ENCODE data around the gene EMILIN2. TPM values are rescaled to one million over a fixed set of nuclear protein-coding genes. Genes with fewer than 3 reads are reported as not detected.

EMILIN2 gene
- total RNA-seq, 2 experiments from 2014 or later: 0.15 to 1.4 TPM

- H4K20me1 ChIP-seq (ENCODE audit: insufficient read depth, low read length): no peaks in the 10 kb centered on the region
- CTCF ChIA-PET (ENCODE audit: unreplicated experiment): interaction anchor here (0.5 to 0.6 kb wide), 2 partner anchors 14 to 36 kb away, joined by 3 to 4 read pairs; no protein-coding TSS in a partner anchor
- peaks cover 53% of the 10 kb centered on the region for H3K36me3 ChIP-seq (ENCODE audit: insufficient read depth, low read length)
- no TSS peak for BruUV-seq (replicated peaks)
- TF ChIP-seq EZH2phosphoT487 (IDR thresholded peaks at IDR 0.05; ENCODE audit: borderline replicate concordance, low read depth, low read length) (no peak), CTCF (conservative IDR thresholded peaks at IDR 0.05; ENCODE audit: low read length) (no peak)
- H3K27ac ChIP-seq (ENCODE audit: low read depth, low read length, poor library complexity, severe bottlenecking): no peak overlapping the region
- intact Hi-C loops (cut with micrococcal nuclease; ENCODE audit: unreplicated experiment): no loop called here
- H3K9me2 ChIP-seq (ENCODE audit: insufficient read depth, low read length): no peaks in the 10 kb centered on the region
- H3K4me1 ChIP-seq (ENCODE audit: insufficient read depth, low read length, poor library complexity, severe bottlenecking): peaks cover 31% of the 10 kb centered on the region
- H3K4me3 ChIP-seq (ENCODE audit: low read depth, low read length, poor library complexity, severe bottlenecking): no peak overlapping the region
- DNase-seq (ENCODE audit: low spot score): no peak
- no peaks in the 10 kb centered on the region for H3K9me3 ChIP-seq (ENCODE audit: low read length)
- no peaks in the 10 kb centered on the region for H3K79me2 ChIP-seq (ENCODE audit: insufficient read depth, low read depth, low read length)
- POLR2A ChIA-PET: interaction anchor here (0.6 to 0.7 kb wide), 2 partner anchors 75 to 328 kb away, joined by 3 read pairs; no protein-coding TSS in a partner anchor
- H3K4me2 ChIP-seq (ENCODE audit: low read length): no peak overlapping the region
- H2AFZ ChIP-seq (ENCODE audit: low read length): no peak overlapping the region
These were observed 73.2 kb downstream of the EMILIN2 start for GRCh38 chr18:2920027-2920426.

GRCh38 chr18:2920546-2921343 lies 73.9 kb downstream of the EMILIN2 start:
- H3K36me3 ChIP-seq (ENCODE audit: insufficient read depth, low read length): peaks cover 51% of the 10 kb centered on the region
- no peak overlapping the region for H3K4me3 ChIP-seq (ENCODE audit: low read depth, low read length, poor library complexity, severe bottlenecking)
- H2AFZ ChIP-seq (ENCODE audit: low read length): no peak overlapping the region
- no peak overlapping the region for H3K27ac ChIP-seq (ENCODE audit: low read depth, low read length, poor library complexity, severe bottlenecking)
- H3K79me2 ChIP-seq (ENCODE audit: insufficient read depth, low read depth, low read length): no peaks in the 10 kb centered on the region
- no peaks in the 10 kb centered on the region for H3K9me3 ChIP-seq (ENCODE audit: low read length)
- TF ChIP-seq EZH2phosphoT487 (IDR thresholded peaks at IDR 0.05; ENCODE audit: borderline replicate concordance, low read depth, low read length) (no peak), CTCF (conservative IDR thresholded peaks at IDR 0.05; ENCODE audit: low read length) (no peak)
- no TSS peak for BruUV-seq (replicated peaks)
- H3K9me2 ChIP-seq (ENCODE audit: insufficient read depth, low read length): no peaks in the 10 kb centered on the region
- no peak for DNase-seq (ENCODE audit: low spot score)
- no peak overlapping the region for H3K4me2 ChIP-seq (ENCODE audit: low read length)
- intact Hi-C loops (cut with micrococcal nuclease; ENCODE audit: unreplicated experiment): no loop called here
- ChIA-PET CTCF (ENCODE audit: unreplicated experiment) (interaction anchor here (0.6 kb wide), 1 partner anchor 35 kb away, joined by 3 read pairs; no protein-coding TSS in a partner anchor), POLR2A (interaction anchor here (0.7 kb wide), 1 partner anchor 74 kb away, joined by 3 read pairs; no protein-coding TSS in a partner anchor)
- H3K4me1 ChIP-seq (ENCODE audit: insufficient read depth, low read length, poor library complexity, severe bottlenecking): peaks cover 31% of the 10 kb centered on the region
- H4K20me1 ChIP-seq (ENCODE audit: insufficient read depth, low read length): no peaks in the 10 kb centered on the region

- CTCF ChIA-PET (ENCODE audit: unreplicated experiment): no interaction called here
- H3K79me2 ChIP-seq (ENCODE audit: insufficient read depth, low read depth, low read length): no peaks in the 10 kb centered on the region
- H3K4me3 ChIP-seq (ENCODE audit: low read depth, low read length, poor library complexity, severe bottlenecking): no peak overlapping the region
- no peaks in the 10 kb centered on the region for H3K9me3 ChIP-seq (ENCODE audit: low read length)
- no peaks in the 10 kb centered on the region for H4K20me1 ChIP-seq (ENCODE audit: insufficient read depth, low read length)
- no TSS peak for BruUV-seq (replicated peaks)
- TF ChIP-seq EZH2phosphoT487 (IDR thresholded peaks at IDR 0.05; ENCODE audit: borderline replicate concordance, low read depth, low read length) (no peak), CTCF (conservative IDR thresholded peaks at IDR 0.05; ENCODE audit: low read length) (no peak)
- no peak overlapping the region for H3K4me2 ChIP-seq (ENCODE audit: low read length)
- no peak overlapping the region for H2AFZ ChIP-seq (ENCODE audit: low read length)
- intact Hi-C loops (cut with micrococcal nuclease; ENCODE audit: unreplicated experiment): no loop called here
- H3K36me3 ChIP-seq (ENCODE audit: insufficient read depth, low read length): peaks cover 48% of the 10 kb centered on the region
- DNase-seq (ENCODE audit: low spot score): no peak
- POLR2A ChIA-PET: no interaction called here
- no peaks in the 10 kb centered on the region for H3K9me2 ChIP-seq (ENCODE audit: insufficient read depth, low read length)
- no peak overlapping the region for H3K27ac ChIP-seq (ENCODE audit: low read depth, low read length, poor library complexity, severe bottlenecking)
- H3K4me1 ChIP-seq (ENCODE audit: insufficient read depth, low read length, poor library complexity, severe bottlenecking): peaks cover 24% of the 10 kb centered on the region
These were observed 75.0 kb downstream of the EMILIN2 start for GRCh38 chr18:2921778-2922177.
